ENCODE results near the gene PITPNM1.
"Not testable (repeated sequence)": the region's sequence is repeated elsewhere in the genome, so short reads cannot be mapped to it uniquely, and the experiment has no call there.

Gene PITPNM1

DNA sequence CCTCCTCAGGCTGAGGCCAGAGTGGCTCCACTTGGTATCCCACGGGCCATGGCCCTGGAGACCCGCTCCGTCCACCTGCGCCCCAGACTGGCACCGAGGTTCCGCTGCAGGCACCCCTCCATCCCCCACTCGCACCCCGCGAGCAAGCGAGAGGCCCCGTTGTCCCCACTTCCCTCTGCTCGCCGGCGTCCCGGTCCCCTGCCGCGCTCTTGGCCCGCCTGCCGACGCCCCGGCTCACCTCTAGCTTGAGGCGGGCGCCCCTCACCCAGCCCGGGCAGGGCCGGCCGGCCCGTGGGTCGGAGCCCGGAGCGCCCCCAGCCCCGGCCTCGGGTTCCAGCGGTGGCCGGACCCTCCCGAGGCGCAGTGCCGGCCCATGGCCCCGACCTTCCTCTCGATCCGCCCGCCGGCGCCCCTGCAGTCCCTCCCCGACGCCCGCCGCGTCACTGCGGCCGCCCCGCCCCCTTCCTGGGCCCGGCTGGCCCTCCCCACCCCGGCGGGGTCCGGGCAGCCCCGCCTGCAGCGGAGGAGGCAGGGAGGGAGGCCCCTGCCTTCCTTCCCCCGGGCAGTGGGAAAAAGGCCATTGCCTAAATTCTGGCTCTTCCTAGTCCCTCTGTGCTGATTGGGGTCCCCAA is at the start of gene PITPNM1:
Gene PITPNM1, minus strand, starts transcription at position 414 of the 632 bp plus-strand sequence. CDS start 1,183 bp downstream, outside the sequence.
- DNase-seq: peak; percentile 84

DNA sequence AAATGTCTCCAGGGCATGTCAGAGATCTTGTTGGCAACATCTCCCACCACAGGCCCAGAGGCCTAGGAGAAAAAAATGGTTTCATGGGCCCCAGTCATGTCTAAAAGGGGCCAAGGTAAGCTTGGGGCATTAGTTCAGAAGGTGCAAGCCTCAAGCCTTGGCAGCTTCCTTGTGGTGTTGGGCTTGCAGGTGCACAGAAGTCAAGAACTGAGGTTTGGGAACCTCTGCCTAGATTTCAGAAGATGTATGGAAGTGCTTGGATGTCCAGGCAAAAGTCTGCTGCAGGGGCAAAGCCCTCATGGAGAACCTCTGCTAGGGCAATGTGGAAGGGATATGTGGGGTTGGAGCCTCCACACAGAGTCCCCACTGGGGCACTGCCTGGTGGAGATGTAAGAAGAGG is 46.5 kb upstream of the PITPNM1 start:
- not testable (repeated sequence) for DNase-seq

DNA sequence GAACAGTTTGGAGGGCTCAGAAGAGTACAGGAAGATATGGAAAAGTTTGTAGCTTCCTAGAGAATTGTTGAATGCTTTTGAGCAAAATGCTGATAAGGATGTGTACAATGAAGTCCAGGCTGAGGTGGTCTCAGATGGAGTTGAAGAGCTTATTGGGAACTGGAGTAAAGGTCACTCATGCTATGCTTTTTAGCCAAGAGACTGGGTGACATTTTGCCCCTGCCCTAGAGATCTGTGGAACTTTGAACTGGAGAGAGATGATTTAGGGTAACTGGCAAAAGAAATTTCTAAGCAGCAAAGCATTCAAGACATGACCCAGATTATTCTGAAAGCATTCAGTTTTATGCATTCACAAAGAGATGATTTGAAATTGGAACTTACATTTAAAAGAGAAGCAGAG is 46.0 kb upstream of the PITPNM1 start:
- DNase-seq: no peak

DNA sequence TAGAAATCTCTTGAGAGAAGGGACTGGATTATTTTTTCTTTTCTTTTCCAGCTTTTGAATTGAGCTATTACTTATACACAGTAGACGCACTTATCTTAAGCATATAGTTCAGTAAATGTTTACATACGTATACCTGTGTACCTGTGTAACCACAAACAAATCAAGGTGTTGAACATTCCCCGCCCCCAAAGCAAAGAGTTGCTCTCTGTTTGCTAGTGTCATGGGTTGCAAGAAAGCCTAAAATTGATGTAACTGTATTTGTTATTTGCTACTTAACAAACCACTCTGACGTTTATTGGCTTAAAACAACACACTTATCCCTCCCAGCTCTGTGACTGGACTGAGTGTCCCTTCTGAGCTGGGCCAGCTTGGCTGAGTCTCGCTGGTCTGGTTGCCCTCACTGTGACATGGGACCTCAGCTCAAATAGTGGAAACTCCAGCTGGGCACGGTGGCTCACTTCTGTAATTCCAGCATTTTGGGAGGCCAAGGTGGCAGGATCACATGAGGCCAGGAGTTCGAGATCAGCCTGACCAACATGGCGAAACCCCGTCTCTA is 43.5 kb upstream of the PITPNM1 start:
- no peak for DNase-seq

DNA sequence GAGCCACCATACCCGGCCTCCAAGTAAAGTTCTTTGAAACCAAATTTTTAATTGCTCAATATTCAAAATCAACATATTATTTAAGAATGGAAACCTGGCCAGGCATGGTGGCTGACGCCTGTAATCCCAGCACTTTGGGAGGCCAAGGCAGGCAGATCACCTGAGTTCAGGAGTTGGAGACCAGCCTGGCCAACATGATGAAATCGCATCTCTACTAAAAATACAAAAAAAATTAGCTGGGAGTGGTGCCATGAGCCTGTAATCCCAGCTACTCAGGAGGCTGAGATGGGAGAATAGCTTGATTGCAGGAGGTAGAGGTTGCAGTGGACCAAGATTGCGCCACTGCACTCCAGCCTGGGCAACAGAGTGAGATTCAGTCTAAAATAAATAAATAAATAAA is 42.9 kb upstream of the PITPNM1 start:
- DNase-seq: not testable (repeated sequence)

DNA sequence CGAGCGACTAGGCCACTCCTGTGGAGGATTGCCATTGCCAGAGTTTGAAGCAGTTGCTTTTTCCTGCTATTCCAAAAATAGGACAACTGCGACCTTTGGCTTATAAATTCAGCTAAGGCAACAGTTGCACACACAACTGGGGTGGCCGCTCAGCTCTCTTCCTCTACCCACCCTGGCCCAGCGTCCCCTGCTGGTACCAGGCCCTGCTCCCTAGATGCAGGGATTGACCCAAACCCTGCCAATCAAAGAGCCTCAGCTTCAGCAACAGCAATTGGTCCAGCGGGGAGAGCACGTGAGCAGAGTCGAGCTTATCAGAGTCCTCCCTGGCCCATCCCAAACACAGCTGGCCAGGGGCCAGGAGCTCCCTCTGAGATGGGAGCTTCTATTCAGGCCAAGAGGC is 40.1 kb upstream of the PITPNM1 start:
- DNase-seq: no peak

DNA sequence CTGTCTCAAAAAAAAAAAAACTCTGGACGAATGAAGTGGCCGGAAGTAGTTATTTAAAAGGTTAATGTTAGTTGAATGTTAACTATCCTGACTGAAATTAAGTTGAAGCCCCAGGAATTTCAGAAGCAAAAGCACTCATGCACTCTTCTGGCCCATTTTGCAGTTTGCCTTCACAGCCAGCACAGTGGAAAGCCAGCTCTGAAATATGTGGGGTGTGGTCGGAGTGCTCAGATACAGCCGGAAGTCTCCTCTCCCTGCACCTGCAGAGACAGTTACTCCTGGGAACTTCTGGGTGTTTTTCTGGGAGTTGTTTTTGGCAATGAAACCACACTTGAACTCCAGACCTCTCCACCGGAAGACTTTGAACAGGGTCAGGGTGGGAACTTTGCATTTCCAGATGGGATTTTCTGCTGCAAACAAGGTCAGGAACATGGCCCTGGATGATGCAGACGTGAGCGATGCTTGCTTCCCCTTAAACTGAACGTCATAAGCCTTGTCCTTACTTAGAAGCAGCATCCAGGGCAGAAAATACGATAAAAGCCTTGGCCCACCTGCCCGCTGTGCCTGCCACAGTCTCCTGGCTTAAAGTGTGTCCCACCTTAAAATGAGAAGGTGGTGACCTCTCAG is 39.6 kb upstream of the PITPNM1 start:
- no peak for DNase-seq

DNA sequence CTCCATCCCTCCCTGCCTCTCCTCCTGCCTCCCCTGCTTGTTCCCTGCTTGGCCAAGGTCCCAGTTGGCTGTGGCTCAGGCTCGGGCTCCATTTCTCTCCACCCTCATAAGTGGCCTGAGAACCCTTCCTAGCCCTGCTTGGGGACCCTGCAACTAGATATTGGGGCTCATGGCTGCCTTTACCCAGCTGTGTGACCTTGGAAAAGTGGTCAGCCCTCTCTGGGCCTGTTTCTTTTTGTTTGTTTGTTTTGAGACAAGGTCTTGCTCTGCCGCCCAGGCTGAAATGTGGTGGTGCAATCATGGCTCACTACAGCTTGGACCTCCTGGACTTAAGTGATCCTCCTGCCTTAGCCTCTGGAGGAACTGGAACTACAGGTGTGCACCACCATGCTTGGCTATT is 38.4 kb upstream of the PITPNM1 start:
- DNase-seq: no peak

DNA sequence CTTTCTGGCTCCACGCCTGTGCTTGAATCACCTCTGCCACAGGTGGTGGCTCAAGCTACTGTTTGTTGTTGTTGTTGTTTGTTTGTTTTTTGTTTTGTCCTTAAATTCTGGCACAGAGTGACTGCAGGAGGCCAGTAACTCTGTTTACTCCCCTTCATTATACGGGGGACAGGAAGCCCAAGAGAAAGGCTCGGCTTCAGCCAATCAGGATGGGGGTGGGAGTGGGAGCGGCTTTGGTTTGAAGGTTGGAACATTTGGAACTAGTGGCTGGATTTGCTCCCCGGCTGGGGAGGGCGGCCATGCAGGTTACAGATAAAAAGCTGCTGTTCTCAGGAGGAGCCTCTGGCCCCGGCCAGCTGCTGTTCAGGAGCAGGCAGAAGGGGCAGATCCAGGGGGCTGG is 37.8 kb upstream of the PITPNM1 start:
- no peak for DNase-seq

DNA sequence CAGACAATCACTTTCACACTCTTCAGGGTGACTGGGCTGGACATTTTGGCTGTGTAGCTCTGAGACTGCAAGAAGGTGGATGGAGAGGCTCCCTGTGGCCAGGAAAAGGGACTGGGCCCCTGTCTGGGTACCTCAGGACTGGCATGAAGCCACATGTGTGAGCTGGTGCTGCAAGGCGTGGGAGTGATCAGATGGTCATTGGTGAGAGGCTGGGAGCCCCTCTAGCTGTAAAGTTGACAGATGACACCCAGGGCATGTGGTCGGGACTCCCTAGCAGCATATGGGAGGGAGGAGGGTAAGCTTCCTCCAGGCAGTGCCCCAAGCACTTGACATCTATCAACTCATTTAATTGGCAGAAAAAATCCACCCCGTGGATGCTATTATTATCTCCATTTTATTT is 37.0 kb upstream of the PITPNM1 start:
- DNase-seq: no peak

DNA sequence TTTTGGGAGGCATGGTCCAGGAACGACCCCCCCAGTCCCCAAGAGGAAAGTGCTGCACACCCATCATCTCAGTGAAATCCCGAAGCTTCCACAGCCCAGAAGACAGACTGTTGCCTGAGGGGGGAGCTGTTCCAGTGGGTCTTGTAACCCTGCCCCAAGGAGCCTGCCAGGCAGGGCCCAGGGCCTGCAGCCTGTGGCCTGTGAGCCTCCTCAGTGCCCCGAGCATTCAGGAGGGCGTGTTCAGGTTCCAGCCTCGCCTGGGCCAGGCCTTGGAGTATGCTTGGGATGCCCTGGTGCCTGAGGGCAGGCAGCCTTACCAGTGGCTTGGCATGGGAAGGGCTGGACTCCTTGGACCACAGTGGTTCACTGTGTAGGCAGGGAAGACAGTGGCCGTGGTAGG is 36.0 kb upstream of the PITPNM1 start:
- DNase-seq: no peak

DNA sequence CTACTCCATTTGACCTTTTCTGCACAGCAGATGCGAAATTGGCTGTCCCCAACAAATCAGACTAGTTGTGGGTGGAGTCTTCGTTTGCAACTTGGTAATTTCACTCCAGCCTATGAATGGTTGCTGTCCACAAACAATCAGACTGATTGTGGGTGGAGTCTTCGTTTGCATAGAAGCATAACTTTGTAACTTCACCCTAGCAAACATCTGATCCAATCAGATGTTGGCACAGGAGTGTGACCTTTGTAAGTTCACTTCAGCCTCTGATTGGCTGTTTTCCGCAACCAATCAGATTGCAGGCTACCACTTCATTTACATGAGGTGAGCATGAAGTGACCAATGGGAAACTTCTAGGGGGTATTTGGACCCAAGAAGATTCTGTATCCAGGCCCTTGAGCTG is 34.4 kb upstream of the PITPNM1 start:
- no peak for DNase-seq

DNA sequence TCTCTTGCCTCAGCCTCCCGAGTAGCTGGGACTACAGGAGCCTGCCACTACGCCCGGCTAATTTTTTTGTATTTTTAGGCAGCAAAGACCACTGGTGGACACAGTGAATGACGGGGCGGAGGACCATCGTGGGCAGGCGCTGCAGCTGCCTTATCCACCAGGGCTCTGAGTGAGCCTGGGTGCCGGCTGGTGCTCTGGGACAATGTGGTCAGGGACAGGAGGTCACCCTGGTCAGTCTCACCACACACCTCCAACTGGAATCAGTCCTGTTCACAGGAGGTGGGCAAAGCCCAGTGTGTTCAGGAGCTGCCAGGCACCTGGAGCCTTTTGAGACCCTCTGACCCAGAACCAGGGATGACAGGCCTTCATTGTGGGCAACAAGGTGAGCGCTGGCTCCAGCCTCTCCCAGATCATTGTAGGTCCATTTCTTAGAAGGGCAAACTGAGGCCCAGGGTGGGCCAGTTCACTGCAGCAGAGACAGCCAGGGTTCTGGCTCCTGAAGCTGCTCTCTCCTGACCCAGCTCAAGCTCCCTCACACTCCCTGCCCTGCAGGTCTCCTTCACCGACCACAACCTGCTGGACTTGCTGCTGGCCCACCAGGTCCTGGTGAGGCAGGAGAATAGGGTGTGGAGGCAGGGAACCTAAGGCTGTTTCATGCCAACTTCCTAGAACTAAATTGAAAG is 33.8 kb upstream of the PITPNM1 start:
- DNase-seq: no peak

DNA sequence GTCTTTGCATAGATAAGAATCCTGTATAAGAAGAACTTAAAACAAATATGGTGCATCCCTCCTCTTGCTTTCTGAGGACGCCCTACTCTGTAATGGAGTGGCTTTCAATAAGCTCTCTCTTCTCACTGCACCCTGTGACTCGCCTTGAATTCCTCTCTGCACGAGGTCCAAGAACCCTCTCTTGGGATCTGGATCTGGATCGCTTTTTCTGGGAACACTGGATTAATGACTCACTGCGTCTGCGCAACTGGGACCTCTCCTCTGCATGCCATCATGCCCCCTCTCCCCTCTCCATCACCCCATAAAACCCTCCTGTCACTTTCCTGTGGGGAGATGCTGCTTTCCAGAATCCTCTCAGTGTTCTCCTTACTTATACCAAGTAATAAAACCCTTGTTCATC is 33.1 kb upstream of the PITPNM1 start:
- DNase-seq: no peak

DNA sequence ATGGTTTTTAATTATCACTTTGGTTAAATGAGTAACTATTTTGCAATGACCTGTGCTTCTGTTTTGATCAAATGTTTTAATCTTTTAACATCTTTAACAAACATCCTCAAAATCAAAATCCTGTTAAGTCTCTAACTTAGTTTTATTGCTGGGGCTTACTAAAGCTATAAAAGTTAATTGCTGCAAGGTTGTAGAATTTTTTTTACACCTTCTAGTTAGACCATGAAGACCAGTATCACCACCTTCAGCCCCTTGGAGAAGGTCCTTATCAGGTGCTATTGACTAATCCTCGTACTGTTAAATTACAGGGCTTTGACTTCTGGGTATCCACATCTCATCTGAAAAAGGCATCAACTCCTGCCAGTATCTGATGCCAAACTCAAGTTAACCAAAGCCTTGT is 30.4 kb upstream of the PITPNM1 start:
- DNase-seq: no peak

DNA sequence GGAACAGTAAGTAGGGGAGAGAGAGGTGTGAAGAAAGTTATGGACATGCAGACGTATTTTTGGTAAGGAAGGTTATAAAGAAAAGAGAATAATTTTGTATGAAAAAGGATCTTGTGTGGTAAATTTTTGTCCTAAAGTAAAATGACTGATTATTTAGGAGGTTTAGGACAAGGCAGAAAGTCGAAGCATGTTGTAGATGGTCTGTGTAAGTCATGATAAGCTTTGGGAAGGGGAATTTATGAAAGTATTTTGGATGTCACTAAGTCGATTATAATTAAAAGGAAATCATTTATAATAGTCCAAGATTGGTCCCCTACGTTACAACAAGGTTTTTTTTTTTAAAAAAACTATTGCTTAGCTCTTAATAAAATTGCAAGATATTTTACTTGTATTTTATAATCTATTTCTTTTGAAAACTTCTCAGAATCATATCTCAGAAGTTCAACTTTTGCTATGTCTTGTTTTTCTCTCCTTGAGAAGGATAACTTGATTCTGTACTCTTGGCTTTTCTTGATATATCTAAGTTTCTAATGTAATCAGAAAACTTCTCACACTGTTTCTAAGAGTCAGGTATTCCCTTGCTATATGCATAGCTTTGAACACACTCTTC is 29.0 kb upstream of the PITPNM1 start:
- DNase-seq: no peak

DNA sequence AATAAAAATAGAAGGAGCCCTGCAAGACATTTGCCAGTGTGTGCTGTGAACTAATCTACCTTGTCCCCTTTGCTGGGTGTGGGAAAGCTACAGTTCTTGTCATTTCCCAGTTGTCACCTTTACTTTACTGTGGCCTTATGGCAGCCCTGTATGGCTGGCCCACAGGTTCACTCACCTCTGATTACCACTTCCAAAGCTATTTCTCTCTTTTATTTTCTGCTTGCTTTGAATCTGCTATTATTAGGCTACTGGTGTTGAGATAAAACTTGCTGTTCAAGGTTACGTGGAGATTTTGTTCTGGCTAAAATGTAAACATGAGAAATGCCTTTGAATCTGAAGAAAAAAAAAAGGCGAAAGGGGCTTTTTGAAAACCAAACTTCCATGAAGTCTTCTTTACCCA is 27.7 kb upstream of the PITPNM1 start:
- DNase-seq: no peak

DNA sequence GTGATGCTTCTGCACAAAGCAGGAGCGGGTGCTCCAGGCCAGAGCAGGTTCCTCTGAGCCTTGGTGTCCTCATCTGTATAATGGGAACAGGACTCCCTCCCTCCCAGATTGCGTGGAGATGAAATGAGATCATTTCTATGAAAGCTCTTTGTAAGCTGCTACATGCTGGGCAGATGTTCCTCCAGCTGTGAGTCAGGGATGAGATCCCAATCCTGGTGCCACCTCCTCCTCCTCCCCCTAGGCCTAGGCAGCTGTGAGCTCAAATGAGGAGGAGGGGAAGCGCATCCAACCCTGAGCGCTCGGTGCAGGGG is 25.1 kb upstream of the PITPNM1 start:
- no peak for DNase-seq

DNA sequence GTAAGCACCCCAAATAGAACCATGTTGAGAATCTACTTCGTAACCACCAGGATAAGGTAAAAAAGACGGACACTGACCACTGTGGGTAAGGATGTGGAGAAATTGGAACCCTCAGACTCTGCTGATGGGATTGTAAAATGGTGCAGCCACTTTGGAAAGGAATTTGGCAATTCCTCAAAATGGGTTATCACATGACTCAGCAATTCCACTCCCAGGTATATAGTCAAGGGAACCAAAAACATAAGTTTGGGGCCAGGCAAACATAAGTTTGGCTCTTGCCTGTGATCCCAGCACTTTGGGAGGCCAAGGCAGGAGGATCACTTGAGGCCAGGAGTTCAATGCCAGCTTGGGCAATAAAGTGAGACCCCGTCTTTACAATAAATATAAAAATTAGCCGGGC is 23.2 kb upstream of the PITPNM1 start:
- no peak for DNase-seq

DNA sequence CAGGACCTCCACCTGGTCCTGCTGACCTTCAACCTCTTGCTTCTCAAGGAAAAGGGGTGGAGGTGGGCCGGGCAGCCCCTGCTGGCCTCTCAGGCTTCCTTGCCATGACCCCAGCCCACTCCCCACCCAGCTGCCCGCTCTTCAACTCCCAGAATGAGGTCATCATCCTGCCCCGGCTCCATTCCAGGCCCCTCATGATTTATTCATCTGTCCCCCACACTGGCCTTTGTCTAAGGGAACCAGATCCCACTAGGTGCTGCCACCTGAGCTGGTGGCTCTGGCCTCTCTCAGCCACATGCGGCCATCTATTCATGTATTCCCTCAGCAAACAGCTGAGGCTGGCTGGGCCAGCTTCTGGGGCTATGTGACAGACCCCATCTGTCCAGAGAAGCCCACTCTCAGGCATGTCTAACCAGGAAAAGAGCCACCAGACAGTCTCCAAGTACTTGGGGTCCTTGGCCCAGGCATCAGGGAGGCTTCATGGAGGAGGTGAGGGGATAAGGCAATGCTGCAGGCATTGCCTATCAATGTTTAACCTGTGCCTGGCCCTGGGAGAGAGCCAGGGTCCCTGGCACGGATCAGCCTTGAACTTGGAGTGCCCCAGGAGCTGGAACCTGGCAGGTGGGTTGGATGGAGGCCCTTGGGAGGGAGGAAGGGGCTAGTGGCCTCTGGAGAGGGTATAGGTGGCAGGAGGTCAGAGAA is 20.3 kb upstream of the PITPNM1 start:
- no peak for DNase-seq

DNA sequence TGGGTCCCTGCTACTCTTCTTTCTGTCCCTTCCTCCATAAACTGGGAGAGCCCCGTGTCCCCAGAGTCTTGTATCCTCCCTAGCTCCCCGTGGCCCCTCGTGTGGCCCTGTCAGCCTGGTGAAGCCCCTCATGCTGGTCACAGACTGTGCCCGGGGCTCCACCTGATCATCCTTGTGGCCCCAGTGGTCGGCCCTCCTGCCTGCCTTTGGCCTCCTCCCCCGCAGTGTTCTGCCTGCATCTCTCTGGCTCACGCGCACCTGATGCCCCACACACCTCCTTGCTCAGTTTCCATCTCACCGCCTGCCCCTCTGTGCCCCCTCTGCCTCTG is 19.3 kb upstream of the PITPNM1 start:
- DNase-seq: no peak

DNA sequence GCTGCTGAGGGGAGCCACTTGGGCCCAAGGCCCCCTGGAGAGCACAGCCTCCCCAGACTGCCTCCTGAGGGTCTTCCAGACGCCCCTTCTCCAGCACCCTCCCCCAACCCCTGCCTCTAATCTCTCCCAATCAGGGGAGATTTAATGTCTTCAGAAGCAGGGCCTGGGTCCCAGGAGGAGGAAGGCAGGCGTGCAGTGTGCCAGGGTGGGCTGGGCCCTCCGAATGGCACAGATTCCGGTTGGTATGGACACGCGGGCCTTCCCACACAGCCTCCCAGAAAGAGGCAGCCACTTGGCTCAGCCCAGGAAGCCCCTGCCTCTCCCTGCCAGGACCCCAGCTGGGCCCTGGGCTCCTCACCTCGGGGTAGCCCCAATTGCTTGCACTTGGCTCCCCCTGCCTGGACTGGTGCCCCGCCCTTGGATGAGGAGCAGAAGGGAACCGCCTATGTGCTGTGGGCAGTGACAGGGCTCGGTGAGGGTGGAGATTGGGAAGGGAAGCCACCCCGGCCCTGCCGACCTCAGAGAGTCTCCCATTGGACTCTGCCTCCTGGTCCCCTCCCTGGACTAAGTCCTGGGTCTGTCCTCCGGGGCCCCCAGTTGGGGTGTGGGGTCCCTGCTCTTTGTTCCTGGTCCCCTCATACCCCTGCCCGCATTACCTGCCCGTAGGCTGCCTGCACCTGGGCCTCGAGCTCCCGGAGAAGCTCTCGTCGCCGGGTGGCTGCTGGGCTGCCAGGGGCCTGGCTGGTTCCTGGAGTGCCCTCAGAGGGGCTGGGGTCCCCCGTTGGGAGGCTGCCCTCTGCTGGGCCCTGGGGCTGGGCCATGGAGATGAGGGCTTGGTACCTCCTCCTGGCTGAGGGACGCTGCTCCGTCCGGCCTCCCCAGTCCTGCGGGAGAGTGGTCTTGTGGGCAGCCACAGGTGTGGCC is 18.7 kb upstream of the PITPNM1 start:
- no peak for DNase-seq
